Mucosa of stomach (tissue), 1 donor: Measurements from ENCODE around the gene AIMP1.

Experiments
- H3K27me3 ChIP-seq: one replicate; pipeline ENCODE4 v1.7.0; 2013; ENCODE audit warnings: mild to moderate bottlenecking, low read length; ENCODE audit not compliant: control insufficient read depth, insufficient read depth
- H3K36me3 ChIP-seq: one replicate; pipeline ENCODE4 v1.7.0; 2013; ENCODE audit warnings: low read length; ENCODE audit not compliant: control insufficient read depth, insufficient read depth
- H3K4me1 ChIP-seq: one replicate; pipeline ENCODE4 v1.7.0; 2013; ENCODE audit warnings: mild to moderate bottlenecking, low read length; ENCODE audit not compliant: control insufficient read depth, insufficient read depth
- H3K4me3 ChIP-seq: one replicate; pipeline ENCODE4 v1.7.0; 2013; ENCODE audit warnings: low read length
- H3K9ac ChIP-seq: one replicate; pipeline ENCODE4 v1.7.0; 2013; ENCODE audit warnings: mild to moderate bottlenecking, low read length, moderate library complexity
- H3K9me3 ChIP-seq: one replicate; pipeline ENCODE4 v1.7.0; 2013; ENCODE audit warnings: mild to moderate bottlenecking, low read length, moderate library complexity; ENCODE audit not compliant: control insufficient read depth
- donor health status: Pancreatic carcinoma.

AIMP1 gene

DNA sequence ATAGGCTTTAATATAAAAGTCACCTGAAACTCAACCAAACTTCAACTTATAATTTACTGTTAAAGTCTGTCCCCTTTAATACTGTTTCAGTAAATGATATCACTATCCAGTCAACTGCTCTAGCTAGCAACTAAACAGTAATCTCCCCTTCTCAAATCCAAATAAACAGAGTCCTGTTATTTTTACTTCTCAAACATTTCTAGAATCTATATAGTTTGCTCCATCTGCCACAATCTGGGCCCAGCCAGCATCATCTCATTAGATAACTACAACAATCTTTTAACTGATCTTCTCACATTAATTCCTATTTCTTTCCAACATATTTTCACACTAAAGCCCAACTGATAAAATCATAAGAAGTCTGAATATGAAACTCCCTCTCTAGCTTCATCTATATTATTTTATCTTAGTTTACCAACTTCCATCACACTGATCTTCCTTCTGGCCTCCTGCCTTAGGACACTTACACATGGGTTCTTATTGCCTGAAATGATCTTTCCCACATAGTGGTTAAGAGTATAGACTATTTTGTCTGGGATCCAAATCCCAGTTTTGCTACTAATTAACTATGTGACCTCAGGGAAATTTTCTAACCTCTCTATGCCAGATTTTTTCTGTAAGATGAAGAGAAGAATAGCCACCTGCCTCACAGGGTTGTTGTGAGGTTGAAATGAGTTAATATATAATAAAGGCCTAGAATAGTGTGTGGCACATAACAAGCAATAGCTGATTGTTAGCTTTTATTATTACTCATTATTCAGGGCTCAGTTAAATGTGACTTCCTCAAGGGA, 18.9 kb upstream of the AIMP1 start:
- no peaks in the 10 kb centered on the region for H3K36me3 ChIP-seq
- H3K4me1 ChIP-seq = no peaks in the 10 kb centered on the region
- no peaks in the 10 kb centered on the region for H3K27me3 ChIP-seq
- no peaks in the 10 kb centered on the region for H3K9me3 ChIP-seq
- H3K9ac ChIP-seq = no peak overlapping the region
- H3K4me3 ChIP-seq = no peak overlapping the region

DNA sequence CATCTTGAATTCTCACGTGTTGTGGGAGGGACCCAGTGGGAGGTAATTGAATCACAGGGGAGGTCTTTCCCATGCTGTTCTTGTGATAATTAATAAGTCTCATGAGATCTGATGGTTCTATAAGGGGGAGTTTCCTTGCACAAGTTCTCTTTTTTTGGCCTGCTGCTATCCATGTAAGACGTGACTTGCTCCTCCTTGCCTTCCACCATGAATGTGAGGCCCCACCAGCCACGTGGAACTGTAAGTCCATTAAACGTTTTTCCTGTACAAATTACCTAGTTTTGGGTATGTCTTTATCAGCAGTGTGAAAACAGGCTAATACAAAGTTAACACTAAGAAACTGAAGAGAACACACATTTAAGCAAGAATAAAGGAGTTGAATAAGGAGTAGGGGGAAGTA, 16.4 kb upstream of the AIMP1 start:
- Histone ChIP-seq H3K36me3 (no peaks in the 10 kb centered on the region), H3K9me3 (no peaks in the 10 kb centered on the region), H3K27me3 (no peaks in the 10 kb centered on the region), H3K4me3 (no peak overlapping the region), H3K9ac (no peak overlapping the region), H3K4me1 (no peaks in the 10 kb centered on the region)

DNA sequence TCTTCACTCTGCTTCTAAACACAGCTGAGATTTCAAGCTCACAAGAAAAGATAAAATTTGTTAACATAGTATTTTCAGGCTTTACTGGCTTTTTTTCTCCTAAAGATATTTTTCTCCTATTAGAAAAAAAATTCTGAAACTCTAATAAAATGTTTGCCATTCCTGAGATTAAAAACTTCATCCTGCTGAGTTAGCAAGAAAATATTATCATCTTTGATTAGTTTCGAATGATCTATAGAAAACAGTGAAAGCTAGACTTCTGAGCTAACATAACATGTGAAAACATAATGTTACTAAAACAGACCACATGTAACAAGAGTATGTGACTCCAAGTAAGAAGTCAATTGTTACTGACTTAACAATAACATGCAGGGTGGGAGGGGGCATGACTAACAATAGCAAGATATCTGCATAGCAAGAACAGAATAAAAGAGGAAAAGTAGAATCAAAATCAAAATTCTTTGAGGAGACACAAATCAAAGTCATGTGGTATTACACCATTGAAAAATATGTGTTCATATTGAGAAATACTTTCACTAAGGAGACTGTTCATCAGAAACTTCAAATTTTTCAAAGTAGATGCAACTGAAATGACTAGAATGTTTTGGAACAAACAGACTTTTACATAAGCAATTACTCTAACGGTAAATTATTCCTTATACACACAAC, 14.8 kb upstream of the AIMP1 start:
- Histone ChIP-seq H3K27me3 (no peaks in the 10 kb centered on the region), H3K9ac (no peak overlapping the region), H3K4me1 (no peaks in the 10 kb centered on the region), H3K9me3 (no peaks in the 10 kb centered on the region), H3K36me3 (no peaks in the 10 kb centered on the region), H3K4me3 (no peak overlapping the region)

DNA sequence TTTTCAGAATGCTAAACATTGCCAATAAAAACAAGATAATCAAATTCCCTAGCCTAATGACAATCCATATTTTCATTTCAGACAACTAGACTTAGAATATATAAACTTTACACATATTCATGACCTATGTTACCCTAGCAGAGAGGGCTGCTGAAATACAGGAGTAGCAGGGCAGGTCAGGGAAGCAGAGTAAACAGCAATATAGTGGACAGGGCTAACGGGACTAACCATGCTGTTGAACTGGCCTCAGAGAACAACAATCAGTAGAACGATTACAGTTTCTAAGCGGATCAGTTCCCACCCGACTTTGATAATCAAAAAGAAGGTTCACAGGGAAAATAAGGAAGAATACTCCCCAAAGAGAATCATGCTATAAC, 14.3 kb upstream of the AIMP1 start:
- Histone ChIP-seq H3K4me1 (no peaks in the 10 kb centered on the region), H3K4me3 (no peak overlapping the region), H3K9ac (no peak overlapping the region), H3K9me3 (no peaks in the 10 kb centered on the region), H3K27me3 (no peaks in the 10 kb centered on the region), H3K36me3 (no peaks in the 10 kb centered on the region)

DNA sequence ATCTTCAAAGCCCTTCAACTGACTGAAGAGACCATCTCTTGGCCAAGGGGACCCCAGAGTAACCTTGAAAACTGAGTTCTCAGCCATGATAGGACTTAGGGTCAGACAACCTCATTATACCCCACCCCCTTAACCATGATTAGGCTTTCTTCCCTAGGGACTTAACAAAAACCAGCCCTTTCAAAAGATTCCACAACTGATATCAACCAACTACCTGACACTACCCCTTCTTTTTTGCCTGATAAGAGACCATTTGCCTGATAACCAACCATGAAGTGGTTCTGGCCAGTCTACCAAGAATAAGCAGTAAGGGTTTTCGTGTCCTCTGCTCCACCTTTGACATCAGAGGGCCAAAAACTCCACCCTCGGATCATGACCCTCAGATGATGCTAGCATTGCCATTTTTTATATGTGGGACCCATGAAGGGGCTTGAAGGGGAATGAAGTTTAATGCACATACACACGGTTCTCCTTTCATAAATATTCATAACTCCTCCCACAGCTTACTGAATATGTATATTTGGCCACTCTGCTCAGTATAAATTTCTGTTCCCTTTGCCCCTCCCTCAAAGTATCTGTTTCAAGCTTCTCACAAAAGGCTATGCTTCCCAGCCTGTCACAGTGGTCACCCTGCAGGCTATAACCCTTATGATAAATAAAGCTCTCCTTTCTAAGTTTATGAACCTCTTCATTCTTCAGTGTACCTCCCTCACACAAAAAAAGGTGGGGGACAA, 12.6 kb upstream of the AIMP1 start:
- no peak overlapping the region for H3K4me3 ChIP-seq
- H3K27me3 ChIP-seq = no peaks in the 10 kb centered on the region
- H3K36me3 ChIP-seq = no peaks in the 10 kb centered on the region
- H3K9me3 ChIP-seq = no peaks in the 10 kb centered on the region
- H3K4me1 ChIP-seq = no peaks in the 10 kb centered on the region
- no peak overlapping the region for H3K9ac ChIP-seq

DNA sequence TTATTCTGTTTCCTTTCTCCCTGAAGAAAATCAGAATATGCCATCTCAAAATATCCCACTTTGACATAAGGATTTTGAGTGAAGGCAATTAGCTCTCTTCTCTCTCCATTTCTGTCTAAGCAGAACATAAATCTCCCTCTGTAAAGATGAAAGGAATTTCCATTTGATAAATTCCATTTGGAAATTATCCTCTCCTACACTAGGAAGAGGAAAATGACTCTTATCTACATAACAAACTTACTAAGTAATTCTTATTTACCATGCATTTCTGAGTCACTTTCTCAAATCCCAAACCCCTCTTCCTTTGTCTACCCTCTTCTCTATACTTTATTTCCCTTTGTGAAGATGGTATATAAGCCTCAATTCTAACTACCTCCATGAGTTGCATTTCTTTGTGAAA, 11.7 kb upstream of the AIMP1 start:
- H3K4me3 ChIP-seq = no peak overlapping the region
- H3K27me3 ChIP-seq = no peaks in the 10 kb centered on the region
- H3K9ac ChIP-seq = no peak overlapping the region
- H3K36me3 ChIP-seq = no peaks in the 10 kb centered on the region
- H3K4me1 ChIP-seq = no peaks in the 10 kb centered on the region
- H3K9me3 ChIP-seq = no peaks in the 10 kb centered on the region

DNA sequence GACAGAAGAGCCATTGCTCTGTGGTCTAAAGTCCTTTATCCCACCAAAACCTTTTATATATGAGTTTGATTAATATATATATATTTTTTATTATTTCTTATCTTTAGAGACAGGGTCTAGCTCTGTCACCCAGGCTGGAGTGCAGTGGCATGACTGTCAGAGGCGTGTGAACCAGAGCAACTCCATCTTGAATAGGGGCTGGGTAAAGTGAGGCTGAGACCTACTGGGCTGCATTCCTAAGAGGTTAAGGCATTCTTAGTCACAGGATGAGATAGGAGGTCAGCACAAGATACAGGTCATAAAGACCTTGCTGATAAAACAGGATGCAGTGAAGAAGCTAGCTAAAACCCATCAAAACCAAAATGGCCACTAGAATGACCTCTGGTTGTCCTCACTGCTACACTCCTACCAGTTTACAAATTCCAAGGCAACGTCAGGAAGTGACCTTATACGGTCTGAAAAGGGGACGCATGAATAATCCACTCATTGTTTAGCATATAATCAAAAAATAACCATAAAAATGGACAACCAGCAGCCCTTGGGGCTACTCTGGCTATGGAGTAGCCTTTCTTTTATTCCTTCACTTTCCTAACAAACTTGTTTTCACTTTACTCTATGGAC, 10.8 kb upstream of the AIMP1 start:
- no peaks in the 10 kb centered on the region for H3K4me1 ChIP-seq
- no peak overlapping the region for H3K4me3 ChIP-seq
- no peaks in the 10 kb centered on the region for H3K9me3 ChIP-seq
- no peak overlapping the region for H3K9ac ChIP-seq
- H3K36me3 ChIP-seq = no peaks in the 10 kb centered on the region
- no peaks in the 10 kb centered on the region for H3K27me3 ChIP-seq

DNA sequence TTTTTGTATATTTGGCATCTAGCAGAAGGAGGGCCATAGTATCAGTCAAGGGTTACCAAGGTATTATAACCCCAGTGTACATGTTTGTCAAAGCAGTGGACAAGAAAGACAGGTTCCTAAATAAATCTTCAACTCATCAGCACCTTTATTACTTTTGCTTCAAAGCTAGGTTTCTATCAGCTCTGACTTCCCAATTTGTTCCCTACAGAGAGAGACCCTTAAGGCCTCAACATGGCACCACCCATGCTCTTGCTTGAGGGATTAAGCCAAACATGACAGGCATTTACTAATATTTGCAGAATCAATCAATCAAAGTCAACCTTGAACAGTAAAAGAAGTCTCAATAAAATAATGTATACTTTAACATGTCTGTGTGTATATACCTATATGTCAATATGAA, 9.8 kb upstream of the AIMP1 start:
- H3K9me3 ChIP-seq = no peaks in the 10 kb centered on the region
- H3K4me3 ChIP-seq = no peak overlapping the region
- H3K4me1 ChIP-seq = no peaks in the 10 kb centered on the region
- H3K27me3 ChIP-seq = no peaks in the 10 kb centered on the region
- H3K36me3 ChIP-seq = no peaks in the 10 kb centered on the region
- H3K9ac ChIP-seq = no peak overlapping the region

DNA sequence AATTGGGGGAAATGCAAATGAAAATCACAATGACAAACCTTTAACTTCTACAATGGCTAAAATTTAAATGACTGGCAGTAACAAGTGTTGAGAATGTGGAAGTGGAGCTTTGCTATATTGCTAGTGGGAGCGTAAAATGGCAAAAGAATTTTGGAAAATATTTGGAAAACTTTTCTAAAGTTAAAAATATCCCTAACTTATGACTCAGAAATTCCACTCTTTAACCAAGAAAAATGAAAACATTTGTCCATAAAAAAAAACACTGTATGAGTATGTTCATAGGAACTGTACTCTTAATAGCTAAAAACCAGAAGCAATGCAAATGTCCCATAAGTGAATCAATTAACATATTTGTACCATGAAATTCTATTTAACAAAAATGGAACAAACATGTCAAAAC, 4.0 kb upstream of the AIMP1 start:
- Histone ChIP-seq H3K9ac (no peak overlapping the region), H3K27me3 (no peaks in the 10 kb centered on the region), H3K9me3 (no peaks in the 10 kb centered on the region), H3K4me3 (no peak overlapping the region), H3K4me1 (peaks cover 3% of the 10 kb centered on the region), H3K36me3 (no peaks in the 10 kb centered on the region)

DNA sequence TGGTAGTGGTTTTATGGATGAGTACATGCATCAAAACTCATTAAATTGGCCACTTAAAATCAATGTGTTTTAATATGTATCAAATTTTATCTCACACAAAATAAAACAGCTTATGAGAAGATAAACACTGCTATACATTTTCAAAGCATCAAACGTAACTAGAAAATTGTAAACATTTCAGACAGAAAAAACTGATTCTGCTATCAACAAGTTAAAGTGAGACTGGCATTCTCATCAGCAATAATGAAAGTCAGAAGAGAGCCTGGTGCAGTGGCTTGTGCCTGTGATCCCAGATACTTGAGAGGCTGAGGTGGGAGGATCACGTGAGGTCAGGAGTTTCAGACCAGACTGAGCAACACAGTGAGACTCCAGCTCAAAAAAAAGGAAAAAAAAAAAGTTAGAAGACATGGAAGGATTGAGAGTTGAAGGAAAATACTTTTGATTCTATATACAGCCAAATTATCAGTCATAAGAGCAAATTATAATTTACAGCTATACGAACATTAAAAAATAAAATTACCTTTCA, 3.3 kb upstream of the AIMP1 start:
- Histone ChIP-seq H3K9me3 (no peaks in the 10 kb centered on the region), H3K36me3 (no peaks in the 10 kb centered on the region), H3K9ac (no peak overlapping the region), H3K4me1 (peaks cover 9% of the 10 kb centered on the region), H3K4me3 (no peak overlapping the region), H3K27me3 (no peaks in the 10 kb centered on the region)

DNA sequence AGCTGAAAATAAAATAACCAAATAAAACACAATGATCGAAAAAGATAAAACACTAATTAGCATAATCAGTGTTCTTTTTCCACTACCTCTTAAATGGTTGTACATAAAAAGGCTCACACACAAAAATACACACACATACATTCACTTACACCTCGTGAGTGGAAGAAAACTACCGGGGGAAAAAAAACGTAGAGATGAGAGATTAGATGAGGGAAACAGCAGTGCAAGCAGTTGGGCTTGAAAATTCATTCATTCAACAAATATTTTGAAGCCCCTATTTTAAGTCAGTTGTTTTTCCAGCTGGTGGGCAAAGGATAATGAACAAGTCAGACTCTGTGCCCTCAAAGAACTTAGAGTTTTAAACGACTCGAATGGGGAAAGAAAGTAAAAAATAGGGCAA, 1.4 kb upstream of the AIMP1 start:
- H3K4me1 ChIP-seq = peaks cover 10% of the 10 kb centered on the region

More for the DNA sequence above, 1.4 kb upstream of the AIMP1 start:
- H3K9me3 ChIP-seq = no peaks in the 10 kb centered on the region
- H3K9ac ChIP-seq = peak overlapping the region; percentile 90
- H3K27me3 ChIP-seq = no peaks in the 10 kb centered on the region
- peak overlapping the region; percentile 95 for H3K4me3 ChIP-seq
- no peaks in the 10 kb centered on the region for H3K36me3 ChIP-seq
